Naive B cell (primary cell): ENCODE results near the gene SLC8A1. TPM values are rescaled to one million over a fixed set of nuclear protein-coding genes. Genes with fewer than 3 reads are reported as not detected.

Experiments used
- ATAC-seq, 2 donors: fragments of 150-1000 bp; cut with Tn5 transposase; 2 replicates each; pipeline ENCODE4 v1.10.0; 2021; ENCODE audit warnings: low read depth in 2 of 2, mild to moderate bottlenecking in 2 of 2, moderate library complexity in 2 of 2
- DNase-seq: peaks from one replicate; pipeline ENCODE4 v3.0.0; 2022
- H3K27ac Mint-ChIP-seq, 6 donors: one replicate each; pipeline ENCODE4 v1.8.0; 2020 to 2022; ENCODE audit warnings: mild to moderate bottlenecking in 6 of 6, mixed read lengths in 6 of 6, moderate library complexity in 5 of 6, inconsistent platforms in 2 of 6
- H3K27me3 Mint-ChIP-seq, 3 donors: one replicate each; pipeline ENCODE4 v1.8.0; 2021 to 2022; ENCODE audit warnings: mixed read lengths in 3 of 3, mild to moderate bottlenecking in 1 of 3
- H3K36me3 Mint-ChIP-seq, 2 donors: one replicate each; pipeline ENCODE4 v1.8.0; 2020 to 2022; ENCODE audit warnings: mixed read lengths in 2 of 2, inconsistent platforms in 1 of 2, mild to moderate bottlenecking in 1 of 2
- H3K4me1 Mint-ChIP-seq, 3 donors: one replicate each; pipeline ENCODE4 v1.8.0; 2020 to 2022; ENCODE audit warnings: mixed read lengths in 3 of 3, inconsistent platforms in 1 of 3, mild to moderate bottlenecking in 1 of 3, moderate library complexity in 1 of 3
- H3K4me3 Mint-ChIP-seq, 8 donors: one replicate each; pipeline ENCODE4 v1.8.0; 2020 to 2022; ENCODE audit warnings: mild to moderate bottlenecking in 8 of 8, mixed read lengths in 8 of 8, moderate library complexity in 8 of 8, inconsistent platforms in 2 of 8
- H3K9me3 Mint-ChIP-seq, 7 donors: one replicate each; pipeline ENCODE4 v1.8.0; 2020 to 2022; ENCODE audit warnings: mixed read lengths in 7 of 7, mild to moderate bottlenecking in 5 of 7, inconsistent platforms in 2 of 7, moderate library complexity in 1 of 7
- polyA plus RNA-seq, 6 donors: library from polyadenylated mRNA; unstranded; fragments of 300-500 nt; fragmentation: Illumina TruSeq; gene quantifications; one replicate each; pipeline ENCODE4 v1.2.3, GENCODE V29; 2021; ENCODE audit warnings: low read depth in 6 of 6

SLC8A1 gene
- polyA plus RNA-seq, 6 donors from 2014 or later = 0.04 TPM; not detected in 5

DNA sequence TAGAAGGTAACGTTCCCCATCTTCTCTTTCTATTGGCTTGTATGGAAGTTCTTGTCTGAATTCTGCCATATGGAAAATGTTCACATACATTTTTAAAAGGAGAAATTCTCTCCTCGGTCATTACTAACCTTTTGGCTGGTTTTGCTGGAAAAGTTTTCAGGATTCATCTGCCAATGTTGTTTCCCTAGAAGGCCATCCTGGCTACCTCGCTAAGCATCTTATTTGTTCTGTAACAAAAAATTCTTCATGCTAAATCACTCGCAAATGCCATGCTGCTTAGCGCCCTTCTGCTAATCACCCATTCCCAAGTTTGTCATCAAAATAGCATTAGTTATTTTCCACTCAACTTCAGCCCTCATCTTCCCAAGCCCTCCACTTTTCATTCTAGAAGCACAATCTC lies 262.0 kb downstream of the SLC8A1 start:
- Mint-ChIP-seq H3K36me3 (no peaks in the 10 kb centered on the region), H3K4me3 (no peak overlapping the region), H3K9me3 (no peaks in the 10 kb centered on the region), H3K4me1 (no peaks in the 10 kb centered on the region), H3K27ac (no peak overlapping the region), H3K27me3 (no peaks in the 10 kb centered on the region)
- ATAC-seq (no peak), DNase-seq (no peak)

DNA sequence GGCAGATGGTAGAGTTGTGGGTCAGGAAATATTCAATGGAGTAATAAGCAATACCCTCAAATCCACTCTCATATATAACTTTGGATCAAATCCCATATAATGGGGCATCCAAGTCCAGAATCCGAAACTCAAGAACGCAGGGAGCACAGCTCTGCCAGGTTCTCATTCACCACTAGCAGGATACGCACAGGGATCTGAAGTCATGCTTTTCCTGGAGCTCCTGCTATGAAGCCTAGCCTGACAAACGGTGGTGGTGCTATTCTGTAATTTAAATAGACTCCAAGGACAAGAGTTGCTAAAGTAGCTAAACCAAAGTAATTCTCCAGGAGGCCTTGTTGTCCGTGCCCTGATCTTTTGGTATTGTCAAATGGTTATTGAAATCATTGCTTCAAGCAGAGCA lies 264.8 kb downstream of the SLC8A1 start:
- Mint-ChIP-seq H3K36me3 (no peaks in the 10 kb centered on the region), H3K9me3 (no peaks in the 10 kb centered on the region), H3K27ac (no peak overlapping the region), H3K4me3 (no peak overlapping the region), H3K4me1 (no peaks in the 10 kb centered on the region), H3K27me3 (no peaks in the 10 kb centered on the region)
- no peak for DNase-seq
- ATAC-seq = no peak

GRCh38 chr2:40184551-40184950 lies 267.3 kb downstream of the SLC8A1 start:
- Mint-ChIP-seq H3K36me3 (no peaks in the 10 kb centered on the region), H3K27ac (no peak overlapping the region), H3K9me3 (no peaks in the 10 kb centered on the region), H3K27me3 (no peaks in the 10 kb centered on the region), H3K4me1 (no peaks in the 10 kb centered on the region), H3K4me3 (no peak overlapping the region)
- DNase-seq (no peak), ATAC-seq (no peak)

DNA sequence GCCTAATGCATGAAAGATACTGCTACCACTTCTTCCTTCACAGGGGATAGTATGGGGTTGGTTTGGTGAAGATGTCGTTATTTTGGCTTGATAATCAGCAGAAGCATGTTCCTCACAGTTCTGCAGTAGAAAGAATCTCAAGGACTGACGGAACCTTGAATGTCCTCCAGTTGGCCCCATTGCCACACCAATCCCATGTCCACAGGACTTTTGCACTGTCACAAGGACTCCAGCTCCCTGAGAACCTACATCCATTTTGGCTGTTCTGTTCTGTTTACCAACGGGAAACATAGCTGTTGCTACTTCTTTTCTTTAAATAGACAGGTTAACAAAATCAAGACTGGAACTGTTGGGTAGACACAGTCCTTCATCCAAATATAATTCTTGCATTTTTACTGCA lies 270.0 kb downstream of the SLC8A1 start:
- peaks cover 0 to 6% (median 4%) of the 10 kb centered on the region in 3 donors for H3K4me1 Mint-ChIP-seq
- ATAC-seq (no peak), DNase-seq (no peak)
- H3K27me3 Mint-ChIP-seq = no peaks in the 10 kb centered on the region
- H3K9me3 Mint-ChIP-seq = no peaks in the 10 kb centered on the region
- H3K4me3 Mint-ChIP-seq = no peak overlapping the region
- no peak overlapping the region for H3K27ac Mint-ChIP-seq
- no peaks in the 10 kb centered on the region for H3K36me3 Mint-ChIP-seq

- Mint-ChIP-seq H3K9me3 (no peaks in the 10 kb centered on the region), H3K27ac (no peak overlapping the region), H3K4me1 (peaks cover 0 to 6% (median 4%) of the 10 kb centered on the region in 3 donors), H3K4me3 (no peak overlapping the region), H3K36me3 (no peaks in the 10 kb centered on the region), H3K27me3 (no peaks in the 10 kb centered on the region)
- ATAC-seq = no peak
- DNase-seq = no peak
Measured at GRCh38 chr2:40179801-40180200, 272.1 kb downstream of the SLC8A1 start.

DNA sequence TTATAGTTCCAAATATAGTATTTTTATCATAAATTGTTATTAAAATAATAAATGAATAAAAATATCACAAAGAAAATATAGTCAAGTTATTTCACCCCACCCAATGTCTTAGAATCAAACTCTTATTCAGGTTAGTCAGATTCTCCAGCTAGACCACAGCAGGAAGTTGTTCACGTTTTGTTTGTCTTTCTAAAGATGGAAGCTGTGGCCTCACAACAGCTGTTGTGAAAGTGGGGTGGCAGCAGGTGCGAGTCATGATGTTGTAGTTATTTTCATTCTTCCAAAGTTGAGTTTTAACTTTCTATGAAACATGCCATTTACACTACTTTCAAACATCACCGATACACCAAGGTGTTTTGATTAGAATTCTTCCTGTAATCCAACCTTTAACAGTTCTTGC lies 272.9 kb downstream of the SLC8A1 start:
- H3K36me3 Mint-ChIP-seq = no peaks in the 10 kb centered on the region
- no peak overlapping the region for H3K27ac Mint-ChIP-seq
- DNase-seq = no peak
- ATAC-seq = no peak
- no peak overlapping the region for H3K4me3 Mint-ChIP-seq
- no peaks in the 10 kb centered on the region for H3K27me3 Mint-ChIP-seq
- H3K4me1 Mint-ChIP-seq = peaks cover 0 to 6% (median 4%) of the 10 kb centered on the region in 3 donors
- H3K9me3 Mint-ChIP-seq = no peaks in the 10 kb centered on the region

DNA sequence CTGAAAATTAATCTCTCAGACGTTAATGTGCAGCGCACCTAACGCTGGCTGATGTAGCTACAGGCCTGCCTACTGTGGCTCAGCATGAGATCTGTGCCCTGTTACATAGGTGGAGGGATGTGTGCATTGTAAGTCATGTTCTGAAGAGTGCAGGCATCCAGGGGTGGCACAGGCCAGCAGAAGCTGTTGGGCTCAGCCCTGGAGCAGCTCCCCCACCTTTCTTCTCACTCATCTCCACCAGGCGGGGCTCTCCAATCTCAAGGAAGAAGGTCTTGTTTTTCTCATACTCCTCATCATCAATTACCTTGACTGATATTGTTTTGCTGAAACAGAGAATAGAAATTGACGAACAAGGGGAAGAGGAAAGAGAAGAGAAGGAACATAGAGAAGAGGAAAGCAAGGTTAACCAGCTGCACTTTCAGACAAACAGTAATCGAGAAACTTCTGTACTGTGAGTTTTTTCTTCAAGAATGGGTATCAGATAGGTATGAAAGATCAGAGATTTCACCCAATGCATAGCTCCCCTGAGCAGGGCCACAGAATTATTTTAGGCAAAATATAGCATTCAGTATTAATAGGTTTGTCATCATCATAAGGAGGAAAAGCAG lies 273.6 kb downstream of the SLC8A1 start:
- peak overlapping the region in 2 of 6 donors; percentile 4 to 31 for H3K27ac Mint-ChIP-seq
- H3K27me3 Mint-ChIP-seq = no peaks in the 10 kb centered on the region
- H3K36me3 Mint-ChIP-seq = no peaks in the 10 kb centered on the region
- no peaks in the 10 kb centered on the region for H3K9me3 Mint-ChIP-seq
- DNase-seq (no peak), ATAC-seq (no peak)
- peak overlapping the region in 1 of 8 donors; percentile 31 for H3K4me3 Mint-ChIP-seq
- peaks cover 0 to 6% (median 4%) of the 10 kb centered on the region in 3 donors for H3K4me1 Mint-ChIP-seq

DNA sequence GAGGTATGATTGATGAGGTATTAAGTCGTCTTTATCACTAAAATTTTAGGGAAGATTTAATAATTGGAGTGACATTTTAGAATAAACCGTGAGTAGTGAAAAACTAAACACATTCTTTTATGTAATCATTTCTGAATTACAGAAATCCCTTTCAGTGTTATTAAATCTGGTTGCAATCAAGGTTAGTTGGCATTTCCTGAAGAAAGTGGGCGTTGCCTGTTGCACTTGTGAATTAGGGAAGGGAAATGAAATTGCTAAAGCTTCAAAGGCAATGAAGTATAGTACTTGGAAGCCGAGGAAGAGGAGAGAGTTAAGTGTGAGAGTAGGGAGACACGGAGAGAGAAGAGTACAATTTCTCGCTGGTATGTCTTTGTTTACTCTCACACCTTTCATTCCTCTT lies 274.5 kb downstream of the SLC8A1 start:
- H3K4me1 Mint-ChIP-seq = peaks cover 0 to 6% (median 4%) of the 10 kb centered on the region in 3 donors
- ATAC-seq (no peak), DNase-seq (no peak)
- H3K36me3 Mint-ChIP-seq = no peaks in the 10 kb centered on the region
- H3K4me3 Mint-ChIP-seq = no peak overlapping the region
- no peaks in the 10 kb centered on the region for H3K27me3 Mint-ChIP-seq
- H3K27ac Mint-ChIP-seq = no peak overlapping the region
- no peaks in the 10 kb centered on the region for H3K9me3 Mint-ChIP-seq

- Mint-ChIP-seq H3K4me1 (peaks cover 0 to 2% (median 2%) of the 10 kb centered on the region in 3 donors), H3K4me3 (no peak overlapping the region), H3K27ac (no peak overlapping the region), H3K36me3 (no peaks in the 10 kb centered on the region), H3K27me3 (no peaks in the 10 kb centered on the region), H3K9me3 (no peaks in the 10 kb centered on the region)
- DNase-seq (no peak), ATAC-seq (no peak)
Measured at GRCh38 chr2:40173276-40173675, 278.6 kb downstream of the SLC8A1 start.

- no peak for DNase-seq
- ATAC-seq = no peak
- H3K36me3 Mint-ChIP-seq = no peaks in the 10 kb centered on the region
- no peaks in the 10 kb centered on the region for H3K4me1 Mint-ChIP-seq
- no peak overlapping the region for H3K27ac Mint-ChIP-seq
- no peak overlapping the region for H3K4me3 Mint-ChIP-seq
- no peaks in the 10 kb centered on the region for H3K27me3 Mint-ChIP-seq
- no peaks in the 10 kb centered on the region for H3K9me3 Mint-ChIP-seq
Measured at GRCh38 chr2:40169856-40170255, 282.0 kb downstream of the SLC8A1 start.

GRCh38 chr2:40169430-40169829 lies 282.5 kb downstream of the SLC8A1 start:
- no peak for ATAC-seq
- Mint-ChIP-seq H3K27me3 (no peaks in the 10 kb centered on the region), H3K9me3 (no peaks in the 10 kb centered on the region), H3K36me3 (no peaks in the 10 kb centered on the region), H3K27ac (no peak overlapping the region), H3K4me3 (no peak overlapping the region), H3K4me1 (no peaks in the 10 kb centered on the region)
- DNase-seq = no peak

GRCh38 chr2:40168546-40168945 lies 283.3 kb downstream of the SLC8A1 start:
- Mint-ChIP-seq H3K4me3 (no peak overlapping the region), H3K27ac (no peak overlapping the region), H3K36me3 (no peaks in the 10 kb centered on the region), H3K4me1 (no peaks in the 10 kb centered on the region), H3K27me3 (no peaks in the 10 kb centered on the region), H3K9me3 (no peaks in the 10 kb centered on the region)
- ATAC-seq (no peak), DNase-seq (no peak)

GRCh38 chr2:40168032-40168431 lies 283.9 kb downstream of the SLC8A1 start:
- Mint-ChIP-seq H3K4me1 (no peaks in the 10 kb centered on the region), H3K4me3 (no peak overlapping the region), H3K27me3 (no peaks in the 10 kb centered on the region), H3K36me3 (no peaks in the 10 kb centered on the region), H3K9me3 (no peaks in the 10 kb centered on the region), H3K27ac (no peak overlapping the region)
- DNase-seq = no peak
- ATAC-seq = no peak

- Mint-ChIP-seq H3K36me3 (no peaks in the 10 kb centered on the region), H3K4me3 (no peak overlapping the region), H3K27me3 (no peaks in the 10 kb centered on the region), H3K4me1 (no peaks in the 10 kb centered on the region), H3K27ac (no peak overlapping the region), H3K9me3 (no peaks in the 10 kb centered on the region)
- ATAC-seq (no peak), DNase-seq (no peak)
Measured at GRCh38 chr2:40166006-40166405, 285.9 kb downstream of the SLC8A1 start.

DNA sequence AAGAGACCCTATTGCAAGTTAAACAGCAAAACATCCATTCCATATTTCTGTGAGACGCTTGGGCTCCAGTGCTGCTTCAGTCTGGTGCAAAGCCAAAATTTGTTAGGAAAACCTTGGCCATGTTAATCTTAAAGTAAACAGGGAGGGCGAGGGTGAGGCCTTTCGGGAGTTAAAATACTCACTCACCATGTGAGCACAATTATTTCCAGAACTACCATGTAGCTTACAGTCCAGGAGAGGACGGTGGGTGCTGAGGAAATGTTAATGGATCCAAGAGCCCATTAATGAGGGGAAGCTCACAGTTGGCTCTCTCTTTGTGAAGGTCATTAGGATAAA lies 286.4 kb downstream of the SLC8A1 start:
- ATAC-seq (no peak), DNase-seq (no peak)
- Mint-ChIP-seq H3K9me3 (no peaks in the 10 kb centered on the region), H3K27me3 (no peaks in the 10 kb centered on the region), H3K4me1 (no peaks in the 10 kb centered on the region), H3K4me3 (no peak overlapping the region), H3K36me3 (no peaks in the 10 kb centered on the region), H3K27ac (no peak overlapping the region)
